GM12873 (cell line): ENCODE measurements around the gene DHRS7B.
A peak's percentile ranks its signal among the peaks of the same experiment; 100 is the strongest.

Experiments used
- TF ChIP-seq, protein P1 (sequence below): IDR thresholded peaks from 2 replicates; pipeline ENCODE4 v1.5.1; 2012; ENCODE audit warnings: low read depth, mild to moderate bottlenecking, moderate library complexity, low read length, control low read depth; ENCODE audit not compliant: insufficient read depth; ENCODE audit errors: missing control alignments

DHRS7B gene

DNA sequence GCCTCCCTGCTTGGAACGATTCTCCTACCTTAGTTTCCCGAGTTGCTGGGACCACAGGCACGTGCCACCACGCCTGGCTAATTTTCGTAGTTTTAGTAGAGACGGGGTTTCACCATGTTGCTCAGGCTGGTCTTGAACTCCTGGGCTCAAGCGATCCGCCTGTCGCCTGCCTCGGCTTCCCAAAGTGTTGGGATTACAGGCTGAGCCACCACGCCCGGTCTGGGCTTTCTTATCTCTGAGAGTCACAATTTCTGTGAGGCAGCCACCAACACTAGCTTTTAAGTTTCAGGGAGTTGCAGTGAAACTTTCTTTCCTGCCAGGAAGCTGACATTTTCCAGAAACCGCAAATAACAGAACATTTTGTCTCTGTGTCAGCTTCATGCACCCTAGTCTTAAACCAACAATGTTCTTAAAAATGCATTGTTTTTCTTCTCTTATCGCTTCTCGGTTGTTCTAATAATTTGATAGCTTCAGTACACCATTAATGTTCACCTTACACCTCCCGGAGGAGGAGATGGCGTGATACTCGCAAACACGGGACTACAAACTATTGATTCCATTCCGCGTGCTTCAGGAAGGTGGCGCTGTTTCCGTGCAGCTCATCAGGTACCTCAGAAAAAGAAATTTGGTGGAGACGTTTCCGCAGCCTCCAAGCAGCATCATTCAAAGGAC, 7.4 kb upstream of the DHRS7B start:
- TF ChIP-seq, protein P1, sequence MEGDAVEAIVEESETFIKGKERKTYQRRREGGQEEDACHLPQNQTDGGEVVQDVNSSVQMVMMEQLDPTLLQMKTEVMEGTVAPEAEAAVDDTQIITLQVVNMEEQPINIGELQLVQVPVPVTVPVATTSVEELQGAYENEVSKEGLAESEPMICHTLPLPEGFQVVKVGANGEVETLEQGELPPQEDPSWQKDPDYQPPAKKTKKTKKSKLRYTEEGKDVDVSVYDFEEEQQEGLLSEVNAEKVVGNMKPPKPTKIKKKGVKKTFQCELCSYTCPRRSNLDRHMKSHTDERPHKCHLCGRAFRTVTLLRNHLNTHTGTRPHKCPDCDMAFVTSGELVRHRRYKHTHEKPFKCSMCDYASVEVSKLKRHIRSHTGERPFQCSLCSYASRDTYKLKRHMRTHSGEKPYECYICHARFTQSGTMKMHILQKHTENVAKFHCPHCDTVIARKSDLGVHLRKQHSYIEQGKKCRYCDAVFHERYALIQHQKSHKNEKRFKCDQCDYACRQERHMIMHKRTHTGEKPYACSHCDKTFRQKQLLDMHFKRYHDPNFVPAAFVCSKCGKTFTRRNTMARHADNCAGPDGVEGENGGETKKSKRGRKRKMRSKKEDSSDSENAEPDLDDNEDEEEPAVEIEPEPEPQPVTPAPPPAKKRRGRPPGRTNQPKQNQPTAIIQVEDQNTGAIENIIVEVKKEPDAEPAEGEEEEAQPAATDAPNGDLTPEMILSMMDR = peak; percentile 91

DNA sequence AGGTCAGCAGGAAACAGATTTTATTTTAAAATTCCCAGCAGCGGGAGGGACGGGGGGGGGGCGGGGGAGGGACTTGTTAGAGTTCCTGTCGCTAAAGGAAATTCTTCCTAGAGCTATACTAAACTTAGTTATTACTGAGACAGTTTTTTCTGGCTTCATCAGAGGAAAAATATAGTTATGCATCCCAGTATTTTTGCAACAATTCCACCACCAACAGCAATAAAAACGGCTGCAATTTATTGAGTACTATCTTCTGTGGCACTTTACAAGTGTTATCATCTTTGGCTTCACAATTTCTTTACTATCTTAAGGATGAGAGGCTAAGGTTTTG, 6.9 kb upstream of the DHRS7B start:
- TF ChIP-seq, protein P1 = no peak

DNA sequence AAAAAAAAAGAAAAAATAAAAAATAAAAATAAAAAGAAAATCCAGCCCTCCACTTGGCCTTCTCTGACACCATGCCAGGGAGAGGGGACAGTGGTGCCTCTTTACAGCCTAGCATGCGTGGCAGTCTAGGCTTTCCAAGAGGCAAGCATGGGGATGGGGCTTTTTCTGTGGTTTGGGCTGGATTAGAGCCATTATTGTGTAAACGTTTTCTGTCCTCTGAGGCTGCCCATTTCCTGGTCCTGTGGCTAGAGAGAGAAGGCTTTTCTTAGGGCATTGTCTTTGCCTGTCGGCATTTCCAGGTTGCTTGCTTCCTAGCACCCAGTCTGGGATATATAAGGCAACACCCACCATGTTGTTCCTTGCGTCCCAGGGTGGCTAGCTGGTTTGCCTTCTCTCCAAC, 2.7 kb upstream of the DHRS7B start:
- TF ChIP-seq, protein P1 = no peak

DNA sequence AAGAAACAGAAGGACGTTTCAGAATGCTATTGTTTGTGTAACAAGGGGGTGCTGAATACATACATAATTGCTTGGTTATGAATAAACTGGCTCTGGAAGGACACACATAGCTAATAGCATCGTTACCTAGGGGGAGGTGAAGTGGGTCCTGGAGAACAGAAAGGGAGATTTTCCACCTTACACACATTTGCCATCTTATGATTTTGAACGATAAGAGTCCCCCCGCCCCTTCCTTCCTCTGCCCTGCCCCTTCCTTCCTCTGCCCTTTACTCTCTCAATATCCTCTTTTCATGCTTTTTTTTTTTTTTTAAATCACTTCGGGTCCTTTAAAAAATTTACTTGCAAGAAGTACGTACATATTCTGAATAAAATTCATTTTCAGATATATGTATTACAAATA, 902 bp upstream of the DHRS7B start:
- TF ChIP-seq, protein P1 = no peak

DNA sequence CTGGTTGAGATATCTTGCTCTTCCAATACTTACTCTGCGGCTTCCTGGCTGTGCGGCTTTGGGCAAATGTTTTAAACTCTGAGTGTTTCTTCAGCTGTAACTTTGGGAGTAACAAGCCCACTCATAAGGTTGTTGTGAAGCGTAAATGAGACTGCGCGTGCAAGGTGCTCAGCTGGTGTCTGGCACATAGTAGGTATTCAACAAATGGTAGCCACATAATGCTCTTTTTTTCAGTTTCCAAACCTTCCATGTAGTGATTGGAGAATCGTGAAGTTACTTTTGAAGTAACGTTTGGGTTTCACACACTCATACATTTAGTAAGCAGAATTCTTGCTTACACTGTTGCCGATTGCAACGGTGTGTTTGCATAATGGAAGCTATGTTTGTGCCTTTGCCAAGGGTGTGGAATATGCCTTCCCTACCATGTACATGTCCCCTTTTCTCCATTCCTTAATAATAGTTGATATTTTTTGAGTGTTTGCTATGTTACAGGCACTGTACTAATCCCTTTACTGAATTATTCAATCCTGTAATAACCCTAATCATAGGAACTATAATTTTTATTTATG, 829 bp downstream of the DHRS7B start:
- TF ChIP-seq, protein P1 = no peak

DNA sequence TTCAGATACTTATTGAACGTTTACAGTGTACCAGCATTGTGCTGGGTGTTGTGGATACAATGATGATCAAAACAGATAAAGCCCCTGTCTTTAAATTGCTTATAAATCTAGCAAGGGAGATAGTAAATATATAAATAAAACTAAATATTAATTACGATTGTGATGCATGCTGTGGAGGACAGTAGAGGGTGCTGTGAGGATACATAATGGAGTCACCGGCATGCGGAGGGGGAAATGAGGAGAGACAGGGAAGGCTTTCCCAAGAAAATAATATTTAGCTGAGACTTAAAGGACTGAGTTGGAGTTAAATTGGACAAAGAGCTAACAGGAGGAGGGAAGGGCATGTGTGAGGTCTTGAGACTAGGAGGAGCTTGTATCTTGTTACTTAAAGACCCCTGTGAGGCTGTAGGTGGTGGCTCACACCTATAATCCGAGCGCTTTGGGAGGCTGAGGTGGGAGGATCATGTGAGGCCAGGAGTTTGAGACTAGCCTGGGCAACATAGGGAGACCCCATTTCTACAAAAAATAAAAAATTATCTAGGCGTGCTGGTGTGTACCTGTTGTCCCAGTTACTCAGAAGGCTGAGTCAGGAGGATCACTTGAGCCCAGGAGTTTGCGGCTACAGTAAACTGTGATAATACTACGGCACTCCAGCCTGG, 2.4 kb downstream of the DHRS7B start:
- TF ChIP-seq, protein P1 = peak; percentile 35

DNA sequence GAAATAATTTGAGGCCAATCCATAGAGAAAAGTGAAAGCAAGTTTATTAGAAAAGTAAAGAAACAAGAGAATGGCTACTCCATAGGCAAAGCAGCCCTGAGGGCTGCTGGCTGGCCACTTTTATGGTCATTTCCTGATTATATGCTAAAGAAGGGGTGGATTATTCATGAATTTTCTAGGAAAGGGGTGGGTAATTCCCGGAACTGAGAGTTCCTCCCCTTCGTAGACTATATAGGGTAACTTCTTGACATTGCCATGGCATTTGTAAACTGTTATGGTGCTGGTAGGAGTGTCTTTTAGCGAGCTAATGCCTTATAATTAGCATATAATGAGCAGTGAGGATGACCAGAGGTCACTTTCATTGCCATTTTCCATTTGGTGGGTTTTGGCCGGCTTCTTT, 4.4 kb downstream of the DHRS7B start:
- TF ChIP-seq, protein P1 = no peak
